A549 (cell line): Measurements from ENCODE around the gene PLET1. TPM values are rescaled to one million over a fixed set of nuclear protein-coding genes. Genes with fewer than 3 reads are reported as not detected.

Experiments used
- ATAC-seq, 2 experiments: fragments of 200-7000 bp in 1 of 2; fragments of >200 bp in 1 of 2; cut with Nextera tagmentation in 1 of 2; cut with Tn5 transposase in 1 of 2; 3 replicates each; pipeline versions ENCODE4 v1.8.0 to v1.9.1; 2018 to 2020; ENCODE audit warnings: mild to moderate bottlenecking in 1 of 2, moderate library complexity in 1 of 2
- CTCF ChIA-PET: fragments of 300-600 bp; sonication (Branson Sonifier 250); formaldehyde crosslinking; extraction: SDS; loops from one replicate; lab custom pipeline; 2021; ENCODE audit warnings: antibody characterized with exemption, inconsistent platforms; lab: Yijun Ruan, JAX
- POLR2A ChIA-PET: fragments of 350-600 bp; formaldehyde crosslinking; extraction: SDS; loops from one replicate; lab custom pipeline; 2021; ENCODE audit warnings: antibody characterized with exemption, inconsistent platforms; lab: Yijun Ruan, JAX
- DNase-seq, 2 experiments: peaks; one replicate each; pipeline versions ENCODE4 v3.0.0 to v3.0.0-alpha.2; 2011 to 2016; ENCODE audit warnings: low read depth in 1 of 2, low spot score in 1 of 2
- FAIRE-seq: peaks from 2 replicates; lab custom pipeline; 2011; peaks lifted over from hg19 to GRCh38; lab: Jason Lieb, UNC
- H3K27ac ChIP-seq, 2 experiments: fragments of >200 bp; sonication (Bioruptor Twin); formaldehyde crosslinking; 3 replicates each; pipeline ENCODE4 v1.5.1; 2016 to 2017
- H3K4me1 ChIP-seq: fragments of >200 bp; sonication (Bioruptor Twin); formaldehyde crosslinking; 3 replicates; pipeline ENCODE4 v1.6.1; 2016
- H3K4me2 ChIP-seq: fragments of >200 bp; sonication (Bioruptor Twin); formaldehyde crosslinking; 3 replicates; pipeline ENCODE4 v1.6.1; 2016
- H3K4me3 ChIP-seq: fragments of >200 bp; sonication (Bioruptor Twin); formaldehyde crosslinking; 3 replicates; pipeline ENCODE4 v1.5.1; 2016
- H3K9me3 ChIP-seq: fragments of >200 bp; sonication (Bioruptor Twin); formaldehyde crosslinking; 3 replicates; pipeline ENCODE4 v1.6.1; 2016
- BHLHE40 ChIP-seq: IDR thresholded peaks from 2 replicates; pipeline ENCODE4 v1.6.1; 2012; ENCODE audit warnings: low read depth, low read length, inconsistent platforms
- CEBPB ChIP-seq, 2 experiments: fragments of >200 bp in 1 of 2; sonication (Bioruptor Twin) in 1 of 2; formaldehyde crosslinking in 1 of 2; IDR thresholded peaks; 2 replicates each; pipeline ENCODE4 v1.6.1; 2012 to 2016
- EHF ChIP-seq: fragments of 250-450 bp; sonication (Bioruptor Pico); IDR thresholded peaks from 2 replicates; pipeline ENCODE4 v1.5.0; 2020; ENCODE audit warnings: mild to moderate bottlenecking
- EHMT2 ChIP-seq: fragments of 200-600 bp; sonication (generic); IDR thresholded peaks from 2 replicates; pipeline ENCODE4 v1.6.1; 2016; ENCODE audit warnings: antibody characterized with exemption, low read depth, mild to moderate bottlenecking, moderate library complexity
- EP300 ChIP-seq, 2 experiments: fragments of >200 bp; sonication (Bioruptor Twin); formaldehyde crosslinking; IDR thresholded peaks; 2 replicates in 1 of 2; 3 replicates in 1 of 2; pipeline ENCODE4 v1.6.1; 2016 to 2017
- ESRRA ChIP-seq: fragments of 150-350 bp; IDR thresholded peaks from 2 replicates; pipeline ENCODE4 v1.6.1; 2014; ENCODE audit warnings: mild to moderate bottlenecking, low read length, borderline replicate concordance
- GATA3 ChIP-seq: IDR thresholded peaks from 2 replicates; pipeline ENCODE4 v1.6.1; 2012; ENCODE audit warnings: borderline replicate concordance
- HDAC2 ChIP-seq: fragments of 200-600 bp; sonication (generic); IDR thresholded peaks from 2 replicates; pipeline ENCODE4 v1.6.1; 2016
- HMGXB4 ChIP-seq: fragments of 250-450 bp; sonication (Bioruptor Pico); IDR thresholded peaks from 2 replicates; pipeline ENCODE4 v1.5.0; 2021; ENCODE audit warnings: mild to moderate bottlenecking, moderate library complexity, borderline replicate concordance
- HOXB5 ChIP-seq: fragments of 250-450 bp; sonication (Bioruptor Pico); IDR thresholded peaks from 2 replicates; pipeline ENCODE4 v1.5.0; 2020; ENCODE audit warnings: mild to moderate bottlenecking, moderate library complexity
- JUNB ChIP-seq: fragments of >200 bp; sonication (Bioruptor Twin); formaldehyde crosslinking; IDR thresholded peaks from 2 replicates; pipeline ENCODE4 v1.6.1; 2016
- NPAS2 ChIP-seq: fragments of 250-450 bp; sonication (Bioruptor Pico); IDR thresholded peaks from 2 replicates; pipeline ENCODE4 v1.8.0; 2022; ENCODE audit warnings: mild to moderate bottlenecking, moderate library complexity, borderline replicate concordance
- POLR2A ChIP-seq: IDR thresholded peaks from 2 replicates; pipeline ENCODE4 v1.6.1; 2012; ENCODE audit warnings: mild to moderate bottlenecking, low read length
- RARB ChIP-seq: fragments of 250-450 bp; sonication (Bioruptor Pico); IDR thresholded peaks from 2 replicates; pipeline ENCODE4 v1.8.0; 2021; ENCODE audit warnings: mild to moderate bottlenecking, moderate library complexity
- RNF2 ChIP-seq: fragments of 200-600 bp; sonication (generic); IDR thresholded peaks from 2 replicates; pipeline ENCODE4 v1.6.1; 2016; ENCODE audit warnings: low read depth, mild to moderate bottlenecking, antibody characterized with exemption, moderate library complexity, borderline replicate concordance
- SREBF2 ChIP-seq: fragments of 450-650 bp; IDR thresholded peaks from 2 replicates; pipeline ENCODE4 v1.6.1; 2014; ENCODE audit warnings: mild to moderate bottlenecking, moderate library complexity
- TFCP2L1 ChIP-seq: fragments of 250-450 bp; sonication (Bioruptor Pico); IDR thresholded peaks from 2 replicates; pipeline ENCODE4 v1.5.0; 2021; ENCODE audit warnings: mild to moderate bottlenecking
- USF2 ChIP-seq: fragments of 450-650 bp; IDR thresholded peaks from 2 replicates; pipeline ENCODE4 v1.6.1; 2014; ENCODE audit warnings: antibody characterized with exemption
- ZC3H11A ChIP-seq: fragments of 450-650 bp; IDR thresholded peaks from 2 replicates; pipeline ENCODE4 v1.6.1; 2014; ENCODE audit warnings: antibody characterized with exemption, mild to moderate bottlenecking
- WGBS: methylation state at CpG from one replicate; pipeline ENCODE4 v1.1.6; 2017; ENCODE audit errors: missing lambda C conversion rate; 5-methylcytosine and 5-hydroxymethylcytosine counted together
- polyA minus RNA-seq: library from RNA; depleted of rRNA, polyadenylated mRNA; stranded (reverse); fragments of >200 nt; gene quantifications from 2 replicates; pipeline ENCODE4 v1.2.3, GENCODE V29; 2011; rRNA and poly(A)+ RNA removed
- polyA plus RNA-seq, 4 experiments: library from polyadenylated mRNA; depleted of rRNA in 3 of 4; stranded (reverse); fragments of >200 nt; fragmentation: RNase III in 1 of 4; extraction: RNeasy Plus Mini Kit Qiagen cat#74134 plus additional on column Dnase treatment in 1 of 4; gene quantifications; 2 replicates in 3 of 4; 3 replicates in 1 of 4; pipeline ENCODE4 v1.2.3, GENCODE V29; 2011 to 2017
- TF ChIP-seq, protein P1 (sequence below): fragments of 200-600 bp; sonication (generic); IDR thresholded peaks from 2 replicates; pipeline ENCODE4 v1.6.1; 2016; ENCODE audit warnings: antibody characterized with exemption, mild to moderate bottlenecking, moderate library complexity
- TF ChIP-seq, protein P2 (sequence below): fragments of 250-450 bp; sonication (Bioruptor Pico); IDR thresholded peaks from 2 replicates; pipeline ENCODE4 v1.5.0; 2020; ENCODE audit warnings: low read depth, mild to moderate bottlenecking, moderate library complexity

PLET1 gene, protein sequence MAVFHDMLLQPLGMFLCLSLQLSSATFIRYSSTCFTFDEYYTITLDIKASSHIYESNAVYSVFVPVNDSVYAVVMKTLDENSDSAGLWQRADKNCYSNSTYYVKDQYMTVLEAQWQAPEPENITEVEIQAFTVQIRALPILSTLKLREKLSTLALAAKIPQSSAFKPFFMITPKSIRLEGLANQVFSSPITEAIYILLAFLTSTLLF
- polyA plus RNA-seq (2011; rRNA removed) (not detected in 2 replicates), polyA plus RNA-seq (2017; fragmentation: RNase III; extraction: RNeasy Plus Mini Kit Qiagen cat#74134 plus additional on column Dnase treatment) (not detected in 3 replicates), polyA minus RNA-seq (0.17 TPM in 1 of 2 replicates, not detected in the other)
- polyA plus RNA-seq (2012; cell fraction: cytosol; rRNA removed), result not detected in 2 replicates
- not detected in 2 replicates for polyA plus RNA-seq (2012; cell fraction: nucleus; rRNA removed)

- no peak for FAIRE-seq
These were observed at the start of gene PLET1 for GRCh38 chr11:112260490-112260889. TSS of gene PLET1 (minus strand) at chr11:112260860. CDS start at chr11:112260589, 271 bp downstream.

GRCh38 chr11:112310419-112310818 is 49.8 kb upstream of the PLET1 start:
- peaks cover 4% of the 10 kb centered on the region; the same call in 1 of the 3 replicates for H3K4me1 ChIP-seq
- CTCF ChIA-PET, result interaction anchor here (0.5 to 0.9 kb wide), 2 partner anchors 706 to 819 kb away, joined by 3 to 4 read pairs; no protein-coding TSS in a partner anchor
- DNase-seq (peak in 1 of 2 experiments; percentile 7), FAIRE-seq (no peak), ATAC-seq (peak in 1 of 2 experiments; percentile 56; a peak in 1 of 6 replicates)
- H3K9me3 ChIP-seq, result no peaks in the 10 kb centered on the region
- TF ChIP-seq CEBPB (IDR thresholded peaks at IDR 0.05) (peak in 1 of 2 experiments; percentile 29; a peak in 1 of 4 replicates), TFCP2L1 (CRISPR knock-in tag) (no peak), RNF2 (no peak)
- TF ChIP-seq, protein P1, sequence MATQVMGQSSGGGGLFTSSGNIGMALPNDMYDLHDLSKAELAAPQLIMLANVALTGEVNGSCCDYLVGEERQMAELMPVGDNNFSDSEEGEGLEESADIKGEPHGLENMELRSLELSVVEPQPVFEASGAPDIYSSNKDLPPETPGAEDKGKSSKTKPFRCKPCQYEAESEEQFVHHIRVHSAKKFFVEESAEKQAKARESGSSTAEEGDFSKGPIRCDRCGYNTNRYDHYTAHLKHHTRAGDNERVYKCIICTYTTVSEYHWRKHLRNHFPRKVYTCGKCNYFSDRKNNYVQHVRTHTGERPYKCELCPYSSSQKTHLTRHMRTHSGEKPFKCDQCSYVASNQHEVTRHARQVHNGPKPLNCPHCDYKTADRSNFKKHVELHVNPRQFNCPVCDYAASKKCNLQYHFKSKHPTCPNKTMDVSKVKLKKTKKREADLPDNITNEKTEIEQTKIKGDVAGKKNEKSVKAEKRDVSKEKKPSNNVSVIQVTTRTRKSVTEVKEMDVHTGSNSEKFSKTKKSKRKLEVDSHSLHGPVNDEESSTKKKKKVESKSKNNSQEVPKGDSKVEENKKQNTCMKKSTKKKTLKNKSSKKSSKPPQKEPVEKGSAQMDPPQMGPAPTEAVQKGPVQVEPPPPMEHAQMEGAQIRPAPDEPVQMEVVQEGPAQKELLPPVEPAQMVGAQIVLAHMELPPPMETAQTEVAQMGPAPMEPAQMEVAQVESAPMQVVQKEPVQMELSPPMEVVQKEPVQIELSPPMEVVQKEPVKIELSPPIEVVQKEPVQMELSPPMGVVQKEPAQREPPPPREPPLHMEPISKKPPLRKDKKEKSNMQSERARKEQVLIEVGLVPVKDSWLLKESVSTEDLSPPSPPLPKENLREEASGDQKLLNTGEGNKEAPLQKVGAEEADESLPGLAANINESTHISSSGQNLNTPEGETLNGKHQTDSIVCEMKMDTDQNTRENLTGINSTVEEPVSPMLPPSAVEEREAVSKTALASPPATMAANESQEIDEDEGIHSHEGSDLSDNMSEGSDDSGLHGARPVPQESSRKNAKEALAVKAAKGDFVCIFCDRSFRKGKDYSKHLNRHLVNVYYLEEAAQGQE, result no peak
- POLR2A ChIA-PET, result interaction anchor here (1.1 kb wide), 1 partner anchor 9 kb away, joined by 3 read pairs; no protein-coding TSS in a partner anchor
- 7% methylated on average over 2 of the region's 2 CpGs for WGBS
- H3K4me3 ChIP-seq, result no peak overlapping the region
- H3K27ac ChIP-seq, result no peak overlapping the region; a peak in 1 of 6 replicates
- H3K4me2 ChIP-seq, result no peak overlapping the region

More at GRCh38 chr11:112260490-112260889, at the start of gene PLET1:
- ATAC-seq (no peak), DNase-seq (no peak)
- H3K4me1 ChIP-seq, result no peaks in the 10 kb centered on the region
- 91% methylated on average over 2 of the region's 2 CpGs for WGBS
- ChIA-PET POLR2A (no interaction called here), CTCF (no interaction called here)
- TF ChIP-seq HMGXB4, result no peak
- TF ChIP-seq HOXB5 (CRISPR knock-in tag), result no peak
- no peak for TF ChIP-seq EHMT2
- TF ChIP-seq HDAC2, result no peak
- no peak for TF ChIP-seq EHF (CRISPR knock-in tag)
- TF ChIP-seq USF2, result no peak
- TF ChIP-seq JUNB, result no peak
- no peak for TF ChIP-seq BHLHE40
- TF ChIP-seq ESRRA, result no peak
- no peak for TF ChIP-seq POLR2A
- TF ChIP-seq, protein P2, sequence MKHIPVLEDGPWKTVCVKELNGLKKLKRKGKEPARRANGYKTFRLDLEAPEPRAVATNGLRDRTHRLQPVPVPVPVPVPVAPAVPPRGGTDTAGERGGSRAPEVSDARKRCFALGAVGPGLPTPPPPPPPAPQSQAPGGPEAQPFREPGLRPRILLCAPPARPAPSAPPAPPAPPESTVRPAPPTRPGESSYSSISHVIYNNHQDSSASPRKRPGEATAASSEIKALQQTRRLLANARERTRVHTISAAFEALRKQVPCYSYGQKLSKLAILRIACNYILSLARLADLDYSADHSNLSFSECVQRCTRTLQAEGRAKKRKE (CRISPR knock-in tag), result no peak
- no peak for TF ChIP-seq RARB (CRISPR knock-in tag)
- TF ChIP-seq NPAS2 (CRISPR knock-in tag), result no peak
- TF ChIP-seq GATA3, result no peak
- TF ChIP-seq SREBF2, result no peak
- no peak for TF ChIP-seq RNF2
- no peak for TF ChIP-seq EP300 (IDR thresholded peaks at IDR 0.05)
- TF ChIP-seq ZC3H11A, result no peak
- H3K9me3 ChIP-seq, result no peaks in the 10 kb centered on the region
- no peak within 1 kb of the TSS for H3K27ac ChIP-seq
- H3K4me3 ChIP-seq, result no peak within 1 kb of the TSS
- H3K4me2 ChIP-seq, result no peak within 1 kb of the TSS
